HG02642 (cell line): ENCODE results near the gene ZNF692.
A peak's percentile ranks its signal among the peaks of the same experiment; 100 is the strongest.
"Not testable (repeated sequence)": the region's sequence is repeated elsewhere in the genome, so short reads cannot be mapped to it uniquely, and the experiment has no call there.

Experiments
- ATAC-seq: cut with Tn5 transposase; IDR thresholded peaks from one replicate; pipeline ENCODE4 v1.9.1; 2021; ENCODE audit warnings: mild to moderate bottlenecking; ENCODE audit not compliant: unreplicated experiment, poor library complexity

The ZNF692 gene

DNA sequence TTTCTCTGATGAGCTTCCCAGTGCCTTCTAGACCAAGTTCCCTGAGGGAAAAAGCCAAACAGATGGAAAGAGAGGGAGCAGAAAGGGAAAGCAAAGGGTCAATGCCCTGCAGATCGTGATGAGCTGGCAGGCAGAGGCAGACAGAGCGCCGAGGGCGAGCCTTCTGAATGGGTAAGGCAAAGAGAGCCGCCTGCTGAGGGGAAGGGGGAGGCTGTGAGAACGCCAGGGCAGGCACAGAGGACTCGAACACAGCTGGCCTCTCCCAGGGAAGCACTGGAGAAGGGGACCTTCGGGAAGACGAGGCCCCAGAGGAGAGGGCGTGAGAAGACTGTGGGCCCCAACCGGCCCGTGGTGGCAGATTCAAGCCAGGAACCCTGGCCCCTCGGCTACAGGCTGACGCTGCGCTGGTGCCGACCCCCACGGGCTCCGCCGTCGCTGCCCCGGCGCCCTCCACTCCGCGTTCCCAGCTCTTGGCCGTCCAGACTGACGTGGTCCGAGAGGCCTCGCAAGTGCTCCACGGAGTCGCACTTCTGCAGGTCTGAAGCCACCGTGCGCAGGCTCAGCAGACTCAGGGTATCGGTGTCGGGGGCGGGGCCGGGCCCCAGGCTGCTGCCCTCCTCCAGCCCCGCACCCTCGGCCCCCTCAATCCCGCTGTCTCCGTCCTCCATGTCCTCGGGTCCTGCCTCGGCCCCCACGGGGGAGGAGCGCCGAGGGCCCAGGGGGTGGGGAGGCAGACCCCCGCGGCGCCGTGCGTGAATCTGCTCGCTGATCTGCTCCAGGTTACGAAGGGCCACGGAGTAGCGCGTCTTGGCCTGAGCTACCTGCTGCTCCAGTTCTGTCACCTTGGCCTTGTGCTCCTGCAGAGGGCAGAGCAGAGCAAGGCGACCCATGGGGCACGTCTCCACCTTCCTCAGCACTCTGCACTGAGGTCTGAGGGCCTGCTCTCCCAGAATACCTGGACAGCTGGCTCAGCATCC lies 47.1 kb downstream of the ZNF692 start:
- no peak for ATAC-seq

DNA sequence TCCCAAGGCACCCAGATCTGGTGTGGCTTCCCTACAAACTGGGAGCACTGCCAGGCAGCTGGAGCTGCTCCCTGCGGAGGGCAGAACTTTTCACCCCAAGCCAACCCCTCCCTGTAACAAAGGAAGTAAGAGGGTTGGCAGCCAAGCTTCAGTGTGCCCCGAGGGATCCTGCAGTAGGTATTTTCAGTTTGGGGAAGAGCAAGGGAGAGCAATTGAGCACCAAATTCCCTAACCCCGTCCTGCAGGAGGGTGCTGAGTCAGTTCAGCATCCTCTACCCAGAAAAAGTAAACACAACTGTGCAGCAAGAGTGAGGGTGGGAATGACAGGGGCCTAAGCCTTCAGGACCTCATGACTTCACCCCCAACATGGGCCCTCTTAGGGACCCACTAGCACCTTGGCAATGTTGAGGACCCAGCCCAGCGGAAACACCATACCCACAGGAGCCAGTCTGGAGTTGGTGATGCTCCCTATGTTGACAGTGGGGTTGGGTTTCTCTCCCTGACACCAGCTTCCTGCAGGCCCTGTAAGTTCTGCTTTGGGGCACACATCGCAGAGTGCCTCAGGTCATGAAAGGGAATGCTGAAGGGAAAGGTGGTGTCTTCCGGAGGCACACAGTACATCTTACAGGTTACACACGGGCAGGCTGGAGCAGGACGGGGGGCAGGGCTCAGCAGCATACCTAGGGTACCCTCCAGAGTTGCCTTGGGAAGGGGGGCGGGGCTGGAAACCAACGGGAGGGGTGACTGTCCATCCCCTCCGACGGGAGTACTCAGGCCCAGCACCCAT lies 48.0 kb downstream of the ZNF692 start:
- no peak for ATAC-seq

DNA sequence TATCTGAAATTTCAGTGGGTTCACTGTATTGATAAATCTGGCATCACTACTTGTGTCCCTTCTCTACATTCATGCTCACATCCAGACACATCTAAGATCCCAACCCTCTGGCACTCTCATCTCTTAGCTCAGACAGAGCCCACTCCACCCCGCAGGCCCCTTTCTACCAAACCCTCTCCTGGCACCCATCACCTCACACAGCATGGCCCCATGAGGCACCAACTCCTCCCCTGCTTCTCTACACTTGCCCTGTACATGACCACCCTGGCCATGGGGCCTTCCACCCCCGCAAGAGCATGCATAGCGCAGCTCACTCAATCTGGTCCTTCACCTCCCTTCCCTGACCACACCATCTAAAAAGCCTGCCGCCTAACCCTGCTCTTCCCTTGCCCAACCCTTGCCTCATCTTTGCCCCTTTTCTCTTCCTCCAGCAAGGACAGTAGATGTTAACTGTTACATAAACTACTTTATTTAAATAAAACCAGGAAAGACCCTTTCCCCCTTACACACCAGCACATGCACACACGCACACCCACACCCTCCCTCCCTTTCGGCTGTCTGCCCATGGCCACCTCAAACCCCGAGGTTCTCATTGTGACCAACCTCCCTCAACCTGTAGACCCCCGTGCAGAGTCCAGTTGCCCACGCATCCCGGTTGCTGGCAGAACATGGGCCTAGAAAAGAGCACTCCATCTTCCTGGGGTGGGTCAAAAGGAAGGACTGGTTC lies 48.7 kb downstream of the ZNF692 start:
- no peak for ATAC-seq

DNA sequence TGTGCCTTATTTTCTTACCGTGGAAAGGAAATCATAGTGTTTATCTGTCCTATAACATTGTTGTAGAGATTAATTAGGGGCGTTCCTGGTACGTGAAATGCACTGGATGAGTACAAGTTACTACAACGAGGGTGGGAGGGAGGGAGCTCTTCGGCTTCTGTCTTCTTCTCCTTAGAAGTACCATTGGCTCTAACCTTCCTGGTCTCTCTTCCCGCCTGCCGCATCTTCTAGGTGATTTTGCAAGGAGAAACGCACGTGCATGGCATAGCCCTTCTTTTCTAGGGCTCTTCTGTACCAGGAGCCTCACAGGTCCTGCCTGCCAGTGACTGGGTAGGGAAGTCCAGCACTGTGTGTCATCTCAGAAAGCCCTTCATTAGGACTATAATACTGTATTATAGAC lies 50.0 kb downstream of the ZNF692 start:
- ATAC-seq: no peak

DNA sequence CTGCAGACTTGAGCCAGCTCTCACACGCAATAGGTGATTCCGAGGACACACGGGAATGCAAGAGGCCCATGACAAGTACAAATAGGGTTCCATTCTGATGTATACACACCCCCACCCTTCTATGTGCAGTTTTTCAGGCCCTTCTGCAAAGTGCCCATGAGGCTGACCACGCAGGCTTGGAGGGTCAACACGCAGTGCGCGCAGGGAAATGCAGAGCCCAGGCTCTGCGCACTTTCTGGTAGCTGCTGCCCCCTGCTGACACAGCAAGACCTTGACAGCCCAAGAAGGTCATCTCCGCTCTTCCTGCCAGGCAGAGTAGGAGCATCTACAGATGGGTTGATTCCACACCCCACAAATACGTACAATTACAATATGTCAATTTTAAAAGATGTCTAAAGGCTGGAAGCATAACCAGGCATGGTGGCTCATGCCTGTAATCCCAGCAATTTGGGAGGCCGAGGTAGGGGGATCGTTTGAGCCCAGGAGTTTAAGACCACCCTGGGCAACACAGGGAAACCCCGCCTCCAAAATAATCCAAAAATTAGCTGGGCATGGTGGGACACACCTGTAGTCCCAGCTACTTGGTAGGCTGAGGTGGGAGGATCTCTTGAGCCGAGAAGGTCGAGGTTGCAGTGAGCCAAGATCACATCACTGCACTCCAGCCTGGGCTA lies 51.7 kb downstream of the ZNF692 start:
- peak; percentile 58 for ATAC-seq

DNA sequence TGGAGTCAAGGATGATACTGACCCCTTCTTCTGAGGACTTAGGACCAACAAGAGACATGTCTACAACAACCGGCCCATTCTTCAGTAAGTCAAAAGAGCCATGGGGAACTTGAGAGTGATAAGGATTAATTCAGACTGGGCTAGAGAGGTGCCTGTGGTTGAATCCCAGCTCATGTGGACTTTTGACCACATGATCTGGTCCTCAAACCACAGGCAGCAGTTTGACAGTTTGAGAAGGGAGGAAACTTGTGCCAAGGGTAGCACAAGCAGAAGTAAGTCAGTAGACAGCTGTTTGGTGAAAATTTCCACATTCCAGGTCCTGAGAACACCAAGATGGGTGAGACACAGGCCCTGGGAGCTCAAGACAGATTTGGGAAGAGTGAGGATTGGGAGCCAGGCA lies 53.0 kb downstream of the ZNF692 start:
- no peak for ATAC-seq

DNA sequence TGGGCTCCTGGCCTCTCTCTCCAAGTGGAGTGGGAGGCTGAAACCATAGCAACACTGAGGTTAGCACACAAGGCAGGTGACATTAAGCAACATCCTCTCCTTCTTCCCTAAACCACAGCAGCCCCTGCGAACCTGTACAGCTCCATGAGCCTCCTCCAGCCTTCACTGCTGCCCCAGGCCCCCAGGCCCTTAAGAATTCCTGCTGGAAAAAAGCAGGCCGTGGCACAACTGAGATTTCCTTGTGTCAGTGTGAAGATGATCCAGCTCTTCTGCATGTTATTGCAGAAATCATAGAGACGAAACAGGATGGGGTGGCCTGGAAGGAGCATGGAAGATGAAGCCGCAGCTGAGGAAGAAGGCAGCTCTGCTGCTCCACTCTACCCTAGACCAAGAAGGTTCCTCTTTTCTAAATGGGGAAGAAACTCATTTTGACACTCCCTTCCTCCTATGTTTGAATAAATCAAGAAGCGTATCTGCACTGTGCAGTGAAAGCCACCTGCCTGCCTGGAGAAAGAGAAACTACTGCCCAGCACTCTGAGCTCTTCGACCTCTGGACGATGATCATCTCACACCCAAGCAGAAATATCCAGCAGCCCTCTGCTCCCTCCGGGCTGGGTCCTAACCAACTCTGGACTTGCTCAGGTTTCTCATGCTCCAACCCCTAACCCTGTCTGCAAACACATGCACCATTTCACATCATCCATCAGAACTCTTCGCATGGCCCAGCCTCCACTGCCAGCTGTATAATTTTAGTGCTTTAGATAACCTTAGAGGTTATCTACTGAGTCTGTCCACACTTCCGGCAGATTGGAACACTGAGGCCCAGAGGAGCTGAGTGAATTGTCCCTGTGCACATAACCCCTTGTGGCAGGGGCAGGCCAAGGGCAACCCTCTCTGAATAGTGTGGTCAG lies 53.9 kb downstream of the ZNF692 start:
- peak; percentile 87 for ATAC-seq

DNA sequence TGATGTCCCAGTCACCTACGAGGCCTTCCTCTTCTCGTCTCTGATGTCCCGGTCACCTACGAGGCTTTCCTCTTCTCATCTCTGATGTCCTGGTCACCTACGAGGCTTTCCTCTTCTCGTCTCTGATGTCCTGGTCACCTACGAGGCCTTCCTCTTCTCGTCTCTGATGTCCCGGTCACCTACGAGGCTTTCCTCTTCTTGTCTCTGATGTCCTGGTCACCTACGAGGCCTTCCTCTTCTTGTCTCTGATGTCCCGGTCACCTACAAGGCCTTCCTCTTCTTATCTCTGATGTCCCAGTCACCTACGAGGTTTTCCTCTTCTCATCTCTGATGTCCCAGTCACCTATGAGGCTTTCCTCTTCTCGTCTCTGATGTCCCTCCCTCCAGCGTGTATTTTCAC lies 55.4 kb downstream of the ZNF692 start:
- not testable (repeated sequence) for ATAC-seq

DNA sequence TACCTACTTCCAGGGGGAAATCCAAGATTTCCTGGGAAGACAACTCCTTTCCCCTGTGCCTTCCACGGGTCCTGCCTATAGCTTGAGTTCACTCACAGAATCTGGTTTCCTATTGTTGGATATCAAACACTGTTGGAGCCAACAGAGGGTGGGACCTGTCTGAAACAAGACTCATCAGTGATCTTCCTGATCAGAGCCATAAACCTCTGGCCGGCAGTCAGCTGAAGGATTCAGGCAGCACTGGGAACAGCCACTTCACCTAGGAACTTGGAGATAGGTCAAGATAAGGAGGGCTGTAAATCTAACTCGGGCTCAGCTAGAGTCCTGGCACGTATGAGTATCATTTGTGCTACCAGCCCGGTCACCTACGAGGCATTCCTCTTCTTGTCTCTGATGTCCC lies 56.4 kb downstream of the ZNF692 start:
- ATAC-seq: no peak

DNA sequence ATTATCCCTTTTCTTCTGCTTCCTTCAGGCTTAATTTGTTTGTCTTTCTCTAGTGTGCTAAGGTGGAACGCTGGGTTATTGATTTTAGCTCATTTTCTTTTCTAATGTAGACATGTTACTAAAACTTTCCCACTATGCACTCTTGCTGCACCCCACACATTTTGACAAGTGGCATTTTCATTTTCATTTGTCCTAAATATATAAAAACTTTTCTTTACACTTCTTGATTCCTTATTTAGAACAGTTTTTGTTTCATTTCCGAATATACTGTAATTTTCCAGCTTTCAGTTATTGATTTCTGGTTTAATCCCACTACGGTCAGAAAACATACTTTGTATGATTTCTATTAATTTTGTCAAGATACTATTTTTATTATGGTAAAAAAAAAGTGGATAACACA lies 58.4 kb downstream of the ZNF692 start:
- ATAC-seq: no peak
